ENCODE measurements around the gene PAQR5. TPM values are rescaled to one million over a fixed set of nuclear protein-coding genes. Genes with fewer than 3 reads are reported as not detected.

PAQR5 gene
- total RNA-seq, 1 donor: 1.1 TPM

- Histone ChIP-seq H3K4me1 (ENCODE audit: insufficient read depth, low read length) (peaks cover 7% of the 10 kb centered on the region), H3K36me3 (ENCODE audit: insufficient read depth, low read length) (no peaks in the 10 kb centered on the region), H3K27ac (ENCODE audit: low read depth, low read length) (no peak overlapping the region), H3K27me3 (ENCODE audit: insufficient read depth, low read length) (no peaks in the 10 kb centered on the region), H3K79me2 (ENCODE audit: insufficient read depth, low read length) (no peaks in the 10 kb centered on the region), H4K20me1 (ENCODE audit: insufficient read depth, low read length) (no peaks in the 10 kb centered on the region), H2AFZ (ENCODE audit: low read length) (no peak overlapping the region), H3K9me3 (ENCODE audit: low read depth, low read length) (no peaks in the 10 kb centered on the region), H3K4me2 (ENCODE audit: insufficient read depth, low read length) (no peak overlapping the region), H3K4me3 (ENCODE audit: insufficient read depth, low read length) (no peak overlapping the region)
- TF ChIP-seq CTCF (IDR thresholded peaks at IDR 0.05; ENCODE audit: extremely low read depth, low read depth, low read length): no peak
- DNase-seq (ENCODE audit: insufficient read length, low spot score, missing footprints): no peak
These were observed 41.7 kb downstream of the PAQR5 start for GRCh38 chr15:69340243-69340900.

GRCh38 chr15:69341356-69341755, 42.6 kb downstream of the PAQR5 start:
- H4K20me1 ChIP-seq (ENCODE audit: insufficient read depth, low read length): no peaks in the 10 kb centered on the region

GRCh38 chr15:69342460-69343076, 43.9 kb downstream of the PAQR5 start:
- H4K20me1 ChIP-seq (ENCODE audit: insufficient read depth, low read length): no peaks in the 10 kb centered on the region
- no peaks in the 10 kb centered on the region for H3K9me3 ChIP-seq (ENCODE audit: low read depth, low read length)
- TF ChIP-seq CTCF (IDR thresholded peaks at IDR 0.05; ENCODE audit: extremely low read depth, low read depth, low read length): no peak
- H3K4me1 ChIP-seq (ENCODE audit: insufficient read depth, low read length): peaks cover 7% of the 10 kb centered on the region
- no peak overlapping the region for H2AFZ ChIP-seq (ENCODE audit: low read length)
- no peak for DNase-seq (ENCODE audit: insufficient read length, low spot score, missing footprints)
- no peaks in the 10 kb centered on the region for H3K36me3 ChIP-seq (ENCODE audit: insufficient read depth, low read length)
- no peak overlapping the region for H3K27ac ChIP-seq (ENCODE audit: low read depth, low read length)
- H3K4me3 ChIP-seq (ENCODE audit: insufficient read depth, low read length): no peak overlapping the region
- no peaks in the 10 kb centered on the region for H3K79me2 ChIP-seq (ENCODE audit: insufficient read depth, low read length)
- H3K4me2 ChIP-seq (ENCODE audit: insufficient read depth, low read length): no peak overlapping the region
- H3K27me3 ChIP-seq (ENCODE audit: insufficient read depth, low read length): no peaks in the 10 kb centered on the region

More at GRCh38 chr15:69341356-69341755, 42.6 kb downstream of the PAQR5 start:
- Histone ChIP-seq H3K79me2 (ENCODE audit: insufficient read depth, low read length) (no peaks in the 10 kb centered on the region), H3K27me3 (ENCODE audit: insufficient read depth, low read length) (no peaks in the 10 kb centered on the region), H3K9me3 (ENCODE audit: low read depth, low read length) (no peaks in the 10 kb centered on the region), H3K36me3 (ENCODE audit: insufficient read depth, low read length) (no peaks in the 10 kb centered on the region), H3K27ac (ENCODE audit: low read depth, low read length) (no peak overlapping the region), H3K4me1 (ENCODE audit: insufficient read depth, low read length) (peaks cover 7% of the 10 kb centered on the region), H3K4me3 (ENCODE audit: insufficient read depth, low read length) (no peak overlapping the region), H3K4me2 (ENCODE audit: insufficient read depth, low read length) (no peak overlapping the region), H2AFZ (ENCODE audit: low read length) (no peak overlapping the region)
- no peak for TF ChIP-seq CTCF (IDR thresholded peaks at IDR 0.05; ENCODE audit: extremely low read depth, low read depth, low read length)
- DNase-seq (ENCODE audit: insufficient read length, low spot score, missing footprints): no peak

- Histone ChIP-seq H4K20me1 (ENCODE audit: insufficient read depth, low read length) (no peaks in the 10 kb centered on the region), H3K27me3 (ENCODE audit: insufficient read depth, low read length) (no peaks in the 10 kb centered on the region), H3K9me3 (ENCODE audit: low read depth, low read length) (no peaks in the 10 kb centered on the region), H3K4me1 (ENCODE audit: insufficient read depth, low read length) (peaks cover 7% of the 10 kb centered on the region), H2AFZ (ENCODE audit: low read length) (no peak overlapping the region), H3K4me3 (ENCODE audit: insufficient read depth, low read length) (no peak overlapping the region), H3K4me2 (ENCODE audit: insufficient read depth, low read length) (no peak overlapping the region), H3K27ac (ENCODE audit: low read depth, low read length) (no peak overlapping the region), H3K36me3 (ENCODE audit: insufficient read depth, low read length) (no peaks in the 10 kb centered on the region), H3K79me2 (ENCODE audit: insufficient read depth, low read length) (no peaks in the 10 kb centered on the region)
- no peak for DNase-seq (ENCODE audit: insufficient read length, low spot score, missing footprints)
- TF ChIP-seq CTCF (IDR thresholded peaks at IDR 0.05; ENCODE audit: extremely low read depth, low read depth, low read length): no peak
These were observed 44.4 kb downstream of the PAQR5 start for GRCh38 chr15:69343133-69343532.
